GM12892 (cell line): ENCODE data around the gene CTNNA3.

Experiments used
- DNase-seq: peaks from one replicate; pipeline ENCODE4 v3.0.0; 2011; ENCODE audit not compliant: insufficient read length
- FAIRE-seq: peaks from 2 replicates; lab custom pipeline; 2011; peaks lifted over from hg19 to GRCh38; lab: Jason Lieb, UNC
- POLR2A ChIP-seq: IDR thresholded peaks from 2 replicates; pipeline ENCODE4 v1.6.1; 2011; ENCODE audit warnings: low read depth, low read length, control low read depth
- POLR2AphosphoS5 ChIP-seq: IDR thresholded peaks from 2 replicates; pipeline ENCODE4 v1.6.1; 2011; ENCODE audit warnings: low read depth, low read length, control low read depth
- TAF1 ChIP-seq: IDR thresholded peaks from 2 replicates; pipeline ENCODE4 v1.6.1; 2011; ENCODE audit warnings: low read depth, mild to moderate bottlenecking, control low read depth, low read length, borderline replicate concordance

CTNNA3 gene

GRCh38 chr10:66180021-66180420, 1516.0 kb downstream of the CTNNA3 start:
- DNase-seq (no peak), FAIRE-seq (no peak)
- TF ChIP-seq POLR2A (no peak), POLR2AphosphoS5 (no peak), TAF1 (no peak)

DNA sequence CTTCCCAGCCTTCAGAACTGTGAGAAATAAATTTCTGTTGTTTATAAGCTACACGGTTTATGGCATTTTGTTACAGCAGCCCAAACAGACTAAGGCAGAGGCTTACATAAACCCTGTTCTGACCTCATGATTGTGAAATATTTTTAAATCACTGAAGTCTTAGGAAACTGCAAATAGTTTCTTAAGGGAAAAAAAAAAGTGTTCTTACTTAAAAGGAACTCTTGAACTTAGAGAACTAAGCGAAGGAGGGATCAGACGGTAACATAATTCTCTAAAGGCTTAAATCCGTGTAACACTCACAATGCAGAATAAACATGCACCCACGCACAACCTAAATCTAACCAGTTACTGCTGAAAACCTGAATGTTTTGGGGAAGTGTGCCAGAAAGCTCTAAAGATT, 1519.2 kb downstream of the CTNNA3 start:
- no peak for TF ChIP-seq TAF1
- no peak for TF ChIP-seq POLR2A
- TF ChIP-seq POLR2AphosphoS5 = no peak
- DNase-seq (no peak), FAIRE-seq (no peak)

DNA sequence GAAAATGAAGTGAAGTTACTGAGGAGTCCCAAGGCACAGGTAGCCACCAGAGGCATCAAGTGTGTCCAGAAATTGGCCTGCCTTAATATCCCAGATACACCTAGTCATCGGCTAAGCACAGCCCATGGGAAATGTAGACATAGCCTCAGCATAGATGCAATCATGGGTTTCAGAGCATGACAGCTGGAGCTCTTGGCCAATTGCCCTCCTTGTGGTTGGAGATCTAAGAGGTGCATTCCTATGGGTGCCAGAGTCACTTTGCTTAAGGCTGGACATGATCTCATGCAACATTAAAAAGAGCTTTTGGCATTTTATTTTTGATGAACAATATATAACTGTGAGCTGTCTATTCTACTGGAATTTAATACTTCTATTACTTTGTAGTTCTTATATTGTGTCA, 1528.2 kb downstream of the CTNNA3 start:
- no peak for TF ChIP-seq TAF1
- no peak for TF ChIP-seq POLR2A
- no peak for TF ChIP-seq POLR2AphosphoS5
- FAIRE-seq (no peak), DNase-seq (no peak)

- TF ChIP-seq TAF1 = no peak
- no peak for TF ChIP-seq POLR2A
- TF ChIP-seq POLR2AphosphoS5 = no peak
- FAIRE-seq (no peak), DNase-seq (no peak)
Observed at GRCh38 chr10:66162560-66163143, 1533.3 kb downstream of the CTNNA3 start.

DNA sequence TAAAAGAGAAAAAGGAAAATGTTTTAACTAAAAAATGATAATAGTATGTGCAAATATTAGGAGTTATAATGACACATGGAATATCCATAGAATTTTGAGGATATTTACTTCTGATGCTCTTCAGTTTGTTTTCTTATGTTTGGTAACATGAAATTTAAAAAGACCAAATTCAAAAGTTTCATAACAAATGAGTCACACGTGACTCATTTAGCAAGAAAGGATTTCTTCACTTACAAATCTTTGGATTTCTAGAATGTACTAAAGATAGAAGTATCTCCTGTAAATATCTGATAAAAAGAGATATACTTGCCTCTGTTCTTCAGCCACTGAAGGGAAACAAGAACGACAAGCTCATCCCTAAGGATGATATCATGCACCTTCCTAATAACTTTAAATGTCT, 1544.6 kb downstream of the CTNNA3 start:
- TF ChIP-seq TAF1 = no peak
- no peak for TF ChIP-seq POLR2AphosphoS5
- TF ChIP-seq POLR2A = no peak
- no peak for FAIRE-seq
- DNase-seq = no peak

GRCh38 chr10:66148312-66148711, 1547.7 kb downstream of the CTNNA3 start:
- DNase-seq (no peak), FAIRE-seq (no peak)
- TF ChIP-seq POLR2AphosphoS5 = no peak
- no peak for TF ChIP-seq TAF1
- TF ChIP-seq POLR2A = no peak

DNA sequence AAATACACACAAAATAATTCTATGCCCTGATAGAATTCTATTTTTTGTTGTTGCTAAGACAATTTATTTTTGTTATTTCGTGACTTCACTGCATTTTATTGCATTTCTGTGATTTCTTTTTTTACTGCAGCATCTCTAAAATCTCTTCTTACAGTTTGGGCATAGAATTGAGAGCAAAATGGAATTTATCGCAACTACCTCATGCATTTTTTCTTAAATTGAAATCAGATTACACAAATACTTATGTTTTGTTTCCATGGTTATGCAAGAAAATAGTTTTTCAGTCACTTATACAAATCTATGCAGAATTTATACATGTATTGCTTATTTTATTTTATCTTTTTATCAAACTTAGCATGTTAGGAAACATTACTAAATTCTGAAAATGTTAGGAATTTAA, 1552.0 kb downstream of the CTNNA3 start:
- FAIRE-seq (no peak), DNase-seq (no peak)
- TF ChIP-seq TAF1 (no peak), POLR2AphosphoS5 (no peak), POLR2A (no peak)

DNA sequence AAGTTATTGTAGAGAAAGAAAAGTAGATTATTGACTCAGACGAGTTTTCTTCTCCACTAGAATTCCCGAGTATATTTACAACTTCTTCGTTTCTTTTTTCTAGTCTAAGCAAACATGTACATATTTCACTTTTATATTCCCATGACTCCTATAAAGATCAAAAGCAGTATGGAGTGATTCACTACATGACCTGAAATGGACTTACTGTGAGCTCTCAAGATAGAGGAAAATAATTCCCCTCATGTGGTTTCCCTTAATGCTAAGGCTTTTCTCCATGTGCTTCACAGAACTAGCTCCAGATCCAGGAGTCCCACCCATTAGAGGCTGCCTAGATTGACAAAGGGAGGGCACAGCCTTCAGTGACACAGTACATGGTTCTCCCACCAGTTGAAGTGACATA, 1593.2 kb downstream of the CTNNA3 start:
- FAIRE-seq = no peak
- TF ChIP-seq POLR2A (no peak), TAF1 (no peak), POLR2AphosphoS5 (no peak)
- DNase-seq = no peak

DNA sequence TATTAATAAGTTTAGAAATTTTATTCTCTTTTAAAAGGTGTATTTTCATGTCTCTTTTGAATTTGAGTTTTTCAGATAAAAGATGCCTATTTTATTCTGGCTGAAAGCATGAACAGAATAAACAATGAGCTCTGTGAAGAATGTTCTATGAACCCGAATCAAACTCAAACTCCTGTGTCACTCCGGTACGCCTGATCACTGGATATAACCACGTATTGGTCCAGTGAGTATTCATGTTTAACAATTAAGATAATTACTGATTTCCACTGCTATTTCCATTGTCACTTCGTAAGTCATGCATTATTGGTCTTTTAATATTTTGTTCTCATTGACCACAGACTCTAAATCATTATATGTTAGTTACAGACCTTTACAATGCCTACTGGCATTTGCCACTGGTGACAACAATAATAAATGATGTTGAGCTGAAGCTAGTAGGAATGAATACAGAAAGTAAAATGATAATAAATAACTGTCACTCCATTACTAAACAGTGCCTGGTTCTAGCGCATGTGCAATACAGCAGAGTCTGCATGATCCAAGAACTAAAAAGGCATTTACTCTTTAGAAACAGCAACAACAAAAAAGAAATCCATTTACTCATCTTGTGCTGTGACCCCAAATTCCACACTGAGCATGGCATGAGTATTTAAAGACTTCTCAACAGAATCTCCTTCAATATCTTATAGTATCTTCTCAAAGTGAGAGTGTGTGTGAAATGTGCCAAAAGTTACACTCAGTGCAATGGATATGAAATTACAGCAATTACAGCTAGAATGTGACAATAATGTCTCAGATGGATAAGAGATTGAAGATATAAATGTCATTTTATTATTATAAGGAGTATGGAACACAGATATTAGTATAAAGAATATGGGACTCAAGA, 1597.2 kb downstream of the CTNNA3 start:
- no peak for TF ChIP-seq TAF1
- no peak for TF ChIP-seq POLR2AphosphoS5
- no peak for TF ChIP-seq POLR2A
- DNase-seq (no peak), FAIRE-seq (no peak)

GRCh38 chr10:66095610-66096009, 1600.4 kb downstream of the CTNNA3 start:
- FAIRE-seq (no peak), DNase-seq (no peak)
- TF ChIP-seq TAF1 = no peak
- TF ChIP-seq POLR2AphosphoS5 = no peak
- no peak for TF ChIP-seq POLR2A

DNA sequence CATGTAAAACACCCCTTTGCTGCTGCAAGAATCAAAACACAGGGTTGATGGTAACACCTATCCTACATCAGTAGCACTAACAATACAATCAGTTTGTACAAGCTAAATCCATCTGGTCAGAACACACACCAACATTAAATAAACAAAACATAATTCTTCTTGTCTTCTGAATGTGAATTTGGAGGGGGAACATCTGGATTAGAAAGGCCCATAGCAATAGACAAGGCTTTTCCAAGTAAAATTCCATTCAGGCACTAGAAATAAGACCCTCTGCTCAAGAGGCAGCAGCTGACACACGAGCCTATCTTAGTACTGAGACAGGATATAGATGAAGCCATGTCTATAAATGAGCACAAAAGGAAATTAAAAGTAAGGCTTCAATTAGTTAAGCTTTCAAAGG, 1610.1 kb downstream of the CTNNA3 start:
- TF ChIP-seq POLR2AphosphoS5 = no peak
- no peak for TF ChIP-seq POLR2A
- TF ChIP-seq TAF1 = no peak
- no peak for DNase-seq
- no peak for FAIRE-seq

- DNase-seq (no peak), FAIRE-seq (no peak)
- TF ChIP-seq TAF1 = no peak
- TF ChIP-seq POLR2A = no peak
- TF ChIP-seq POLR2AphosphoS5 = no peak
Observed at GRCh38 chr10:66071907-66072306, 1624.1 kb downstream of the CTNNA3 start.
